Skeletal muscle satellite cell (primary cell): ENCODE measurements around the gene FMN1.

ENCODE experiments used
- H3K27me3 ChIP-seq: 2 replicates; pipeline ENCODE4 v1.7.0; 2013; ENCODE audit warnings: low read length; ENCODE audit not compliant: control insufficient read depth, insufficient read depth
- H3K36me3 ChIP-seq: 2 replicates; pipeline ENCODE4 v1.7.0; 2013; ENCODE audit warnings: mild to moderate bottlenecking, control low read depth, low read length; ENCODE audit not compliant: insufficient read depth
- H3K4me1 ChIP-seq: 2 replicates; pipeline ENCODE4 v1.7.0; 2013; ENCODE audit warnings: low read length; ENCODE audit not compliant: control insufficient read depth, insufficient read depth
- H3K4me2 ChIP-seq: 2 replicates; pipeline ENCODE4 v1.7.0; 2013; ENCODE audit warnings: mild to moderate bottlenecking, low read length
- H3K4me3 ChIP-seq: 2 replicates; pipeline ENCODE4 v1.7.0; 2013; ENCODE audit warnings: low read length
- H3K9ac ChIP-seq: 2 replicates; pipeline ENCODE4 v1.7.0; 2013; ENCODE audit warnings: mild to moderate bottlenecking, low read depth, low read length, moderate library complexity
- H3K9me3 ChIP-seq: replicated peaks from 2 replicates; pipeline ENCODE4 v1.7.0; 2013; ENCODE audit warnings: mild to moderate bottlenecking, control low read depth, low read length

FMN1 gene

GRCh38 chr15:33066584-33066983 is 127.9 kb downstream of the FMN1 start:
- Histone ChIP-seq H3K4me1 (peaks cover 44% of the 10 kb centered on the region), H3K4me3 (no peak overlapping the region), H3K4me2 (no peak overlapping the region), H3K36me3 (no peaks in the 10 kb centered on the region), H3K9me3 (no peaks in the 10 kb centered on the region), H3K9ac (no peak overlapping the region), H3K27me3 (no peaks in the 10 kb centered on the region)

GRCh38 chr15:33064878-33065277 is 129.6 kb downstream of the FMN1 start:
- Histone ChIP-seq H3K4me3 (peak overlapping the region; percentile 13), H3K36me3 (no peaks in the 10 kb centered on the region), H3K4me1 (peaks cover 44% of the 10 kb centered on the region), H3K9me3 (no peaks in the 10 kb centered on the region), H3K4me2 (peak overlapping the region; percentile 41), H3K9ac (peak overlapping the region; percentile 2), H3K27me3 (no peaks in the 10 kb centered on the region)

GRCh38 chr15:33059184-33059583 is 135.3 kb downstream of the FMN1 start:
- peaks cover 3% of the 10 kb centered on the region for H3K4me1 ChIP-seq

GRCh38 chr15:33057845-33058244 is 136.7 kb downstream of the FMN1 start:
- Histone ChIP-seq H3K4me1 (no peaks in the 10 kb centered on the region), H3K9me3 (no peaks in the 10 kb centered on the region), H3K4me2 (no peak overlapping the region), H3K36me3 (no peaks in the 10 kb centered on the region), H3K27me3 (no peaks in the 10 kb centered on the region), H3K9ac (no peak overlapping the region), H3K4me3 (no peak overlapping the region)

More at GRCh38 chr15:33059184-33059583, 135.3 kb downstream of the FMN1 start:
- Histone ChIP-seq H3K36me3 (no peaks in the 10 kb centered on the region), H3K27me3 (no peaks in the 10 kb centered on the region), H3K9ac (no peak overlapping the region), H3K9me3 (no peaks in the 10 kb centered on the region), H3K4me2 (no peak overlapping the region), H3K4me3 (no peak overlapping the region)

- Histone ChIP-seq H3K9me3 (no peaks in the 10 kb centered on the region), H3K4me1 (no peaks in the 10 kb centered on the region), H3K36me3 (no peaks in the 10 kb centered on the region), H3K4me2 (no peak overlapping the region), H3K4me3 (no peak overlapping the region), H3K9ac (no peak overlapping the region), H3K27me3 (no peaks in the 10 kb centered on the region)
These were observed 138.6 kb downstream of the FMN1 start for GRCh38 chr15:33055962-33056361.

- no peaks in the 10 kb centered on the region for H3K4me1 ChIP-seq
- H3K9me3 ChIP-seq = no peaks in the 10 kb centered on the region
- no peaks in the 10 kb centered on the region for H3K27me3 ChIP-seq
- H3K4me3 ChIP-seq = no peak overlapping the region
- H3K36me3 ChIP-seq = no peaks in the 10 kb centered on the region
- H3K9ac ChIP-seq = no peak overlapping the region
- no peak overlapping the region for H3K4me2 ChIP-seq
These were observed 143.0 kb downstream of the FMN1 start for GRCh38 chr15:33051528-33051927.

GRCh38 chr15:33048255-33048654 is 146.3 kb downstream of the FMN1 start:
- no peak overlapping the region for H3K9ac ChIP-seq
- H3K9me3 ChIP-seq = no peaks in the 10 kb centered on the region
- H3K4me2 ChIP-seq = no peak overlapping the region
- H3K4me3 ChIP-seq = no peak overlapping the region
- H3K4me1 ChIP-seq = no peaks in the 10 kb centered on the region
- H3K36me3 ChIP-seq = no peaks in the 10 kb centered on the region
- no peaks in the 10 kb centered on the region for H3K27me3 ChIP-seq

GRCh38 chr15:33047077-33047476 is 147.4 kb downstream of the FMN1 start:
- no peaks in the 10 kb centered on the region for H3K36me3 ChIP-seq
- no peaks in the 10 kb centered on the region for H3K4me1 ChIP-seq
- H3K9me3 ChIP-seq = no peaks in the 10 kb centered on the region
- H3K4me3 ChIP-seq = no peak overlapping the region
- H3K9ac ChIP-seq = no peak overlapping the region
- no peaks in the 10 kb centered on the region for H3K27me3 ChIP-seq
- H3K4me2 ChIP-seq = no peak overlapping the region

GRCh38 chr15:33046329-33046728 is 148.2 kb downstream of the FMN1 start:
- Histone ChIP-seq H3K4me1 (no peaks in the 10 kb centered on the region), H3K36me3 (no peaks in the 10 kb centered on the region), H3K9me3 (no peaks in the 10 kb centered on the region)

GRCh38 chr15:33045066-33045810 is 149.3 kb downstream of the FMN1 start:
- Histone ChIP-seq H3K4me1 (no peaks in the 10 kb centered on the region), H3K27me3 (no peaks in the 10 kb centered on the region), H3K36me3 (no peaks in the 10 kb centered on the region), H3K9me3 (no peaks in the 10 kb centered on the region), H3K4me3 (no peak overlapping the region), H3K9ac (no peak overlapping the region), H3K4me2 (no peak overlapping the region)

More at GRCh38 chr15:33046329-33046728, 148.2 kb downstream of the FMN1 start:
- no peak overlapping the region for H3K4me3 ChIP-seq
- H3K9ac ChIP-seq = no peak overlapping the region
- H3K4me2 ChIP-seq = no peak overlapping the region
- no peaks in the 10 kb centered on the region for H3K27me3 ChIP-seq

GRCh38 chr15:33044598-33044997 is 149.9 kb downstream of the FMN1 start:
- Histone ChIP-seq H3K9ac (no peak overlapping the region), H3K36me3 (no peaks in the 10 kb centered on the region), H3K27me3 (no peaks in the 10 kb centered on the region), H3K9me3 (no peaks in the 10 kb centered on the region), H3K4me2 (no peak overlapping the region), H3K4me3 (no peak overlapping the region), H3K4me1 (no peaks in the 10 kb centered on the region)

GRCh38 chr15:33043636-33044035 is 150.9 kb downstream of the FMN1 start:
- Histone ChIP-seq H3K36me3 (no peaks in the 10 kb centered on the region), H3K4me3 (no peak overlapping the region), H3K27me3 (no peaks in the 10 kb centered on the region), H3K9ac (no peak overlapping the region), H3K9me3 (no peaks in the 10 kb centered on the region), H3K4me2 (no peak overlapping the region), H3K4me1 (no peaks in the 10 kb centered on the region)
